Measurements from ENCODE around the gene HOXC10. TPM values are rescaled to one million over a fixed set of nuclear protein-coding genes. Genes with fewer than 3 reads are reported as not detected.

HOXC10 gene
- total RNA-seq, 1 donor from 2014 or later: 0.96 TPM

Small RNAs within 50 kb of the gene (microRNA-seq; reads per million reads assigned to microRNA genes)
- gene MIR196A2 (93.8 reads per million, percentile 61 among the genes with 10 or more reads in this experiment), gene MIR615 (1,730 reads per million, percentile 84 among the genes with 10 or more reads in this experiment)

Other genes starting within 250 kb of the HOXC10 start
- gene CISTR, start 233.2 kb upstream of the HOXC10 start, total RNA-seq: not detected in 3 replicates
- gene HOXC13, start 46.3 kb upstream of the HOXC10 start, total RNA-seq: 0.44 to 0.69 TPM (median 0.61 TPM) in 3 replicates
- not detected in 3 replicates for gene HOXC12, start 30.2 kb upstream of the HOXC10 start, total RNA-seq
- gene HOXC11, start 12.0 kb upstream of the HOXC10 start, total RNA-seq: 0.47 to 0.60 TPM (median 0.47 TPM) in 3 replicates
- 1.1 to 1.8 TPM (median 1.8 TPM) in 3 replicates for gene HOTAIR, start 10.2 kb upstream of the HOXC10 start, total RNA-seq
- gene HOXC9, start 15.0 kb downstream of the HOXC10 start, total RNA-seq: 1.1 to 2.0 TPM (median 1.6 TPM) in 3 replicates
- gene HOXC8, start 23.8 kb downstream of the HOXC10 start, total RNA-seq: 4.9 to 5.9 TPM (median 5.5 TPM) in 3 replicates
- gene HOXC6, start 43.3 kb downstream of the HOXC10 start, total RNA-seq: 15.5 to 17.4 TPM (median 16.3 TPM) in 3 replicates
- gene HOXC5, start 47.9 kb downstream of the HOXC10 start, total RNA-seq: 28.7 to 33.8 TPM (median 29.3 TPM) in 3 replicates
- gene HOXC4, start 68.7 kb downstream of the HOXC10 start, total RNA-seq: 67.4 to 73.6 TPM (median 69.4 TPM) in 3 replicates
- 39.5 to 47.1 TPM (median 46.1 TPM) in 3 replicates for gene SMUG1, start 203.8 kb downstream of the HOXC10 start, total RNA-seq

All from mesothelial cell of epicardium (in vitro differentiated cells).